LNCAP (cell line): ENCODE results near the gene ZBTB7A.

Experiments
- CTCF ChIP-seq: fragments of 450-650 bp; IDR thresholded peaks from 2 replicates; pipeline ENCODE4 v1.5.1; 2017; ENCODE audit warnings: mild to moderate bottlenecking

ZBTB7A gene

GRCh38 chr19:4034048-4035017 is 32.4 kb downstream of the ZBTB7A start:
- TF ChIP-seq CTCF: no peak

DNA sequence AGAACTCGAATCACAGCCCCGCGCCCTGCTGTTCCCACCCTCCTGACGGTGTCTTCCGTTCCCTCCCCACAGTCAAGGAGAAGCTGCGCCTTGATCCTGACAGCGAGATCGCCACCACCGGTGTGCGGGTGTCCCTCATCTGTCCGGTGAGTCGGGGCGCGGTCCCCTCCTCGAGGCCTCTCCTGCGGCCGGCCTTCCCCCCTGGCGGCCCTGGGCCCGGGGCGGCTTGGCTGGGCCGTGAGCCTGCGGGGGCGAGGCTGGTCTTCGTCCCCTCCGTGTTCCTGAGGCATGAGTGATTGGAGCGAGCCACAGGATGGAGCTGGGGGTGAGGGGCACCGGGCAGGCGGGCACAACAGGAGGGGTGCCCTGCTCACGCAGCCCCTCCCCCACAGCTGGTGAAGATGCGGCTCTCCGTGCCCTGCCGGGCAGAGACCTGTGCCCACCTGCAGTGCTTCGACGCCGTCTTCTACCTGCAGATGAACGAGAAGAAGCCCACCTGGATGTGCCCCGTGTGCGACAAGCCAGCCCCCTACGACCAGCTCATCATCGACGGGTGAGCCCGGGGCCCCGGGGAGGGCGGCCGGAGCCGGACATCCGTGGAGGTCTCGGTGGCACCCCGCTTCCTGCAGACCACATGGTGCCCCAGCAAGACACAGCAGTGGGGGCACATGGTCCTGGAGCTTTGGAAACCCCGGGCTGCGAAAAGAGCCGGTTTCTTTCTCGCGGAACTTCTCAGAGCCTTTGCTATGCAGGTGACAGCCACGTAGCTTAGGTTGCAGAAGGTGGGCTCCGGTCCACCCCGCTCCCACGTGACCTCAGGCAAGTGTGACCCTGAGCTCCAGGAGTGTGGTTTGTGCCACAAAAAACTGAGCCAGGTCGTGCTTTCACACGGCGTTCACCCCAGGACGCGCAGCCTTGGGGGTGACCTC is 33.4 kb downstream of the ZBTB7A start:
- no peak for TF ChIP-seq CTCF

DNA sequence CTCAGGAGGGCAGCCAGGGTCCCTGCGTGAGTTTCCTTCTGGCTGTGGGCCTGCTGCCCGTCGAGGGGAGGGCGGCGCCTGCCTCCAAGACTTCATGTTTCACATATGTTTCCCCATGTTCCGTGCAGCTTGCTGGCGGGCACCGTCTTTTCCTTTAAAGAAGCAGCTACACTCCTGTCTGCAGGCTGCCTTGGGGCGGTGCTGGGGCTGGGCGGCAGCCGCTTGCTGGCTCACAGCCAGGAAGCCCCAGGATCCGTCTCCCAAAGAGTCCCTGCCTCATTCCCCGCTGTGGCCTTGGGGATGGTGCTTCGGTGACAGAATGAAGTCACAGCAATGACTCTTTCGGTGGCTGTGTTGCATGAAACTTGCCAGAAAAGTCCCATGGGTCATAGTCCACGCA is 34.3 kb downstream of the ZBTB7A start:
- TF ChIP-seq CTCF: no peak

GRCh38 chr19:4031420-4031819 is 35.3 kb downstream of the ZBTB7A start:
- no peak for TF ChIP-seq CTCF

DNA sequence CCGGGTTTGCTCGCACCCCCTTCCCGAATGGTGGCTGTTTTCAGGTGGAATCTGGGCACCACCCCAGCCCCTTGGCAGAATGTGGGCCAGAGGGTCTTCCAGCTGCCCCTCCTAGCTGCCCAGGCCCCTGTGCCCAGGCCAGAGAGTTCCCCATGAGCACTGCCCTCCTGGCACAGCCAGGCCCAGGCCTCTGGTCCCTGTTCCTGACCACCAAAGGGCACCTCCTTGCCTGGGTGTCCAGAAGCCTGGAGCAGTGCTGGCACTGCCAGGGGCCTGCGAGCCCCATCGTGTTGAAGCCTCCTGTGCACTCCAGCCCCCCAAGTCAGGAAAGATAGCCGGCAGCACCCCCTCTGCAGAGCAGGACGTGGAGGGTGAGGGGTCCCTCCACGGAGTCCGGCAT is 35.7 kb downstream of the ZBTB7A start:
- no peak for TF ChIP-seq CTCF

GRCh38 chr19:4030552-4030951 is 36.1 kb downstream of the ZBTB7A start:
- TF ChIP-seq CTCF: no peak

- TF ChIP-seq CTCF: no peak
Measured at GRCh38 chr19:4029247-4029614, 37.5 kb downstream of the ZBTB7A start.
